Lung (tissue), 12 donors: ENCODE data around the gene FLRT1. TPM values are rescaled to one million over a fixed set of nuclear protein-coding genes. Genes with fewer than 3 reads are reported as not detected.

Experiments
- ATAC-seq: fragments of 200-7000 bp; cut with Tn5 transposase; one replicate; pipeline ENCODE4 v1.9.1; 2020; ENCODE audit warnings: moderate number of reproducible peaks; ENCODE audit not compliant: insufficient read depth, low FRiP score
- DNase-seq, 3 donors: peaks; one replicate each; pipeline ENCODE4 v3.0.0-alpha.2; 2013 to 2017
- H3K27ac ChIP-seq, 2 donors: one replicate each; pipeline ENCODE4 v1.5.1; 2013; ENCODE audit warnings: mild to moderate bottlenecking in 2 of 2, moderate library complexity in 2 of 2, control low read depth in 1 of 2, inconsistent platforms in 1 of 2, low read depth in 1 of 2, low read length in 1 of 2
- H3K27me3 ChIP-seq, 3 donors: one replicate each; pipeline ENCODE4 v1.5.1; 2013; ENCODE audit warnings: low read length in 2 of 3; ENCODE audit not compliant: control insufficient read depth in 3 of 3, insufficient read depth in 3 of 3
- H3K36me3 ChIP-seq, 4 donors: one replicate each; pipeline ENCODE4 v1.5.1; 2013; ENCODE audit warnings: low read length in 4 of 4, mild to moderate bottlenecking in 1 of 4, moderate library complexity in 1 of 4; ENCODE audit not compliant: control insufficient read depth in 4 of 4, insufficient read depth in 4 of 4
- H3K4me1 ChIP-seq, 5 donors: one replicate each; pipeline ENCODE4 v1.5.1; 2013; ENCODE audit warnings: low read length in 5 of 5, mild to moderate bottlenecking in 2 of 5, moderate library complexity in 1 of 5; ENCODE audit not compliant: control insufficient read depth in 5 of 5, insufficient read depth in 5 of 5
- H3K4me3 ChIP-seq: one replicate; pipeline ENCODE4 v1.5.1; 2013; ENCODE audit warnings: mild to moderate bottlenecking, control low read depth, moderate library complexity
- H3K9ac ChIP-seq, 2 donors: one replicate each; pipeline ENCODE4 v1.5.1; 2013; ENCODE audit warnings: low read length in 2 of 2, control low read depth in 1 of 2; ENCODE audit not compliant: insufficient read depth in 1 of 2
- H3K9me3 ChIP-seq, 4 donors: one replicate each; pipeline ENCODE4 v1.5.1; 2013; ENCODE audit warnings: low read length in 3 of 4, mild to moderate bottlenecking in 1 of 4, moderate library complexity in 1 of 4; ENCODE audit not compliant: control insufficient read depth in 4 of 4, insufficient read depth in 3 of 4
- CTCF ChIP-seq: IDR thresholded peaks from 2 replicates; pipeline ENCODE4 v1.5.1; 2012; ENCODE audit warnings: mild to moderate bottlenecking; ENCODE audit errors: control extremely low read depth, extremely low read depth
- WGBS, 2 donors: extraction: QIAGEN DNeasy Blood & Tissue Kit; methylation state at CpG; one replicate each; pipeline ENCODE4 v1.1.7; 2013; 5-methylcytosine and 5-hydroxymethylcytosine counted together
- polyA plus RNA-seq, 2 donors: library from polyadenylated mRNA; stranded (reverse); fragments of 200-250 nt; gene quantifications; one replicate each; pipeline ENCODE4 v1.2.1, GENCODE V29; 2013
- total RNA-seq, 2 donors: library from RNA; depleted of rRNA in 1 of 2; stranded (reverse); fragments of >200 nt in 1 of 2; gene quantifications; one replicate each; pipeline ENCODE4 v1.2.1, GENCODE V29; 2014 to 2021
- donor health status: control.
- donor health status: control.
- donor health status: Bipolar disorder and iron deficiency.
- donor health status: healthy.
- donor health status: DM: yes; HTN: yes; CAD: no.

FLRT1 gene
- total and polyA plus RNA-seq, 4 donors, result 0.02 to 0.34 (median 0.12) TPM

- Histone ChIP-seq H3K27ac (no peak overlapping the region), H3K9me3 (peaks cover 0 to under 1% (median 0%) of the 10 kb centered on the region in 4 donors), H3K4me1 (peaks cover 0 to 9% (median 6%) of the 10 kb centered on the region in 5 donors), H3K4me3 (no peak overlapping the region), H3K27me3 (no peaks in the 10 kb centered on the region), H3K36me3 (peaks cover 10 to 40% (median 26%) of the 10 kb centered on the region in 4 donors), H3K9ac (no peak overlapping the region)
- ATAC-seq, result no peak
- WGBS, 2 donors, result 94 to 95% methylated on average over 10 of the region's 10 CpGs
- DNase-seq, result no peak
- TF ChIP-seq CTCF, result no peak
These were observed 44.2 kb upstream of the FLRT1 start for GRCh38 chr11:63991558-63991957.

DNA sequence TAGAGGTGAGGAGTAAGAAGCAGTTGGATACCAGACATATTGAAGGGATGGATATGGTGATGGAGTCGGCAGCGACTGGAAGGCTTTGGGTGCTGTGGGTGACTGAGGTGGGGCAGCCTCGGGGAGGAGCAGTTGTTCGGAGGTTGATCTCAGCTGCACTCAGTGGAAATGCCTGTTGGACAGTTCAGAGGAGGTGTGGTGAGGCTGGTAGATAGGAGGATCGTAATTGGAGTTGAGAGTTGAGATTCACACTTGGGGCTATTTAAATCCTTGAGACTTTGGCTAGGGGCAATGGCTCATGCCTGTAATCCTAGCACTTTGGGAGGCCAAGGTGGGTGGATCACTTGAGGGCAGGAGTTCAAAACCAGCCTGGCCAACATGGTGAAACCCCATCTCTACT lies 42.6 kb upstream of the FLRT1 start:
- ATAC-seq (no peak), DNase-seq (no peak)
- H3K27me3 ChIP-seq, result no peaks in the 10 kb centered on the region
- H3K36me3 ChIP-seq, result peaks cover 18 to 55% (median 29%) of the 10 kb centered on the region in 4 donors
- no peak overlapping the region for H3K27ac ChIP-seq
- 91 to 97% methylated on average over 5 of the region's 5 CpGs for WGBS, 2 donors
- H3K4me1 ChIP-seq, result peaks cover 0 to 3% (median 0%) of the 10 kb centered on the region in 5 donors
- H3K9ac ChIP-seq, result no peak overlapping the region
- H3K4me3 ChIP-seq, result no peak overlapping the region
- peaks cover 0 to 3% (median 0%) of the 10 kb centered on the region in 4 donors for H3K9me3 ChIP-seq
- TF ChIP-seq CTCF, result no peak

DNA sequence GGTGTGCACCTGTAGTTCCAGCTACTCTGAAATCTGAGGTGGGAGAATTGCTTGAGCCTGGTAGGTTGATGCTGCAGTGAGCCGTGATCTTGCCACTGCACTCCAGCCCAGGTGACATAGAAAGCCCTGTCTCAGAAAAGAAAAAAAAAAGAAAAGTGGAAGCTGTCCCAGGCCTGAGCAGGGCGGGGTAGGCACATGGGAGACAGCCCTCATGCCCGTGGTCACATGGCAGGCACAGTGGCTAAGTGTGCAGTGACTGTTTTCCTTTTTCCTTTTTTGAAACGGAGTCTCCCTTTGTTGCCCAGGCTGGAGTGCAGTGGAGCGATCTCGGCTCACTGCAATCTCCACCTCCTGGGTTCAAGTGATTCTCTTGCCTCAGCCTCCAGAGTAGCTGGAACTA lies 41.7 kb upstream of the FLRT1 start:
- H3K9me3 ChIP-seq, result peaks cover 0 to 3% (median 0%) of the 10 kb centered on the region in 4 donors
- H3K27me3 ChIP-seq, result no peaks in the 10 kb centered on the region
- H3K36me3 ChIP-seq, result peaks cover 17 to 56% (median 25%) of the 10 kb centered on the region in 4 donors
- peaks cover 0 to 3% (median 0%) of the 10 kb centered on the region in 5 donors for H3K4me1 ChIP-seq
- 64% methylated on average over 6 of the region's 6 CpGs for WGBS, 2 donors
- H3K27ac ChIP-seq, result no peak overlapping the region
- H3K4me3 ChIP-seq, result no peak overlapping the region
- no peak overlapping the region for H3K9ac ChIP-seq
- DNase-seq (no peak), ATAC-seq (no peak)
- no peak for TF ChIP-seq CTCF

- 92% methylated on average over 15 to 18 of the region's 18 CpGs for WGBS, 2 donors
- no peak overlapping the region for H3K27ac ChIP-seq
- DNase-seq, result no peak
- peaks cover under 1 to 22% (median 13%) of the 10 kb centered on the region in 5 donors for H3K4me1 ChIP-seq
- no peak for TF ChIP-seq CTCF
- H3K9me3 ChIP-seq, result peaks cover 0 to 3% (median 0%) of the 10 kb centered on the region in 4 donors
- no peaks in the 10 kb centered on the region for H3K27me3 ChIP-seq
- H3K4me3 ChIP-seq, result no peak overlapping the region
- H3K36me3 ChIP-seq, result peaks cover 8 to 44% (median 17%) of the 10 kb centered on the region in 4 donors
- H3K9ac ChIP-seq, result no peak overlapping the region
- ATAC-seq, result no peak
These were observed 39.2 kb upstream of the FLRT1 start for GRCh38 chr11:63996512-63996911.
